Measurements from ENCODE around the gene THOC2.
A peak's percentile ranks its signal among the peaks of the same experiment; 100 is the strongest.
"Not testable (repeated sequence)": the region's sequence is repeated elsewhere in the genome, so short reads cannot be mapped to it uniquely, and the experiment has no call there.

Gene THOC2

DNA sequence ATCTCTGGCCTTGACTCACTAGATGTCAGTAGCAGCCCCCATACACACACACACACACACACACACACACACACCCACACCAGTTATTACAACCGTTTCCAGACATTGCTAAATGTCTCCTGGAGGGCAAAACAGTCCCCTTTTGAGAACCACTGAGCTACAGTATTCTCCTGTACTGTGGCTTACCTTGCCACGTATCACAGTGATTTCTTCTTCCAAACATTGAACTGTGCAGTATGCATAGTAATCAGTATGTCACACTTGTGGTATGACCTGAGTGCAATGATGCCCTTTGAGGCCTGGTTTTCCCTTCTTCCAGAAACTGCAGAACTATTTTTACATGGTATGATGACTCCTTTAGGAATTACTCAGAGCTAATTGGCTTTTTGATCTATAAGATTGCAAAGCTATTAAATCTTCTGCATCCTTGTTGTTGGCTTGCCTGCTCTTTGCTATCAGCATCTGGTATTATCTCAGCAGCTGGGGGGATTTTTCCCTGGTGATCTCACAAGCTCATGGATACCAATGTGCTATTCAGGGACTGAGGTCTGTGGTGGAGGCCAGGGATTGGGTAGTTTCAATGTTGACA is 3.6 kb upstream of the THOC2 start:
- DNase-seq = no peak

DNA sequence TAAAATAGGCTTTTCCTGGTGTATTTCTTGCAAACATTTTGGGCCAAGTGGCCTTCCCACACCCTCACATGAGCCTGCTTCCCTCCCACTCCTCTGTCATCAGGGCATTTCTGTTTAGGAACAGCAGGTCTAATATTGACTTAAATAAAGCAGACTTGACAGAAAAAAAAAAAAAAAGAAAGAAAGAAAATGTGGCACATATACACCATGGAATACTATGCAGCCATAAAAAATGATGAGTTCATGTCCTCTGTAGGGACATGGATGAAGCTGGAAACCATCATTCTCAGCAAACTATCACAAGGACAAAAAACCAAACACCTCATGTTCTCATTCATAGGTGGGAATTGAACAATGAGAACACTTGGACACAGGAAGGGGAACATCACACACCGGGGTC is 2.3 kb upstream of the THOC2 start:
- not testable (repeated sequence) for DNase-seq

DNA sequence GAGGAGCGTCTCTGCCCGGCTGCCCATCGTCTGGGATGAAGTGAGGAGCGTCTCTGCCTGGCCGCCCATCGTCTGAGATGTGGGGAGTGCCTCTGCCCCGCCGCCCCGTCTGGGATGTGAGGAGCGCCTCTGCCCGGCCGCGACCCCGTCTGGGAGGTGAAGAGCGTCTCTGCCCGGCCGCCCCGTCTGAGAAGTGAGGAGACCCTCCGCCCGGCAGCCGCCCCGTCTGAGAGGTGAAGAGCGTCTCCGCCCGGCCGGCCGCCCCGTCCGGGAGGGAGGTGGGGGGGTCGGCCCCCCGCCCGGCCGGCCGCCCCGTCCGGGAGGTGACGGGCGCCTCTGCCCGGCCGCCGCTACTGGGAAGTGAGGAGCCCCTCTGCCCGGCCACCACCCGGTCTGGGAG is 1.2 kb upstream of the THOC2 start:
- not testable (repeated sequence) for DNase-seq

DNA sequence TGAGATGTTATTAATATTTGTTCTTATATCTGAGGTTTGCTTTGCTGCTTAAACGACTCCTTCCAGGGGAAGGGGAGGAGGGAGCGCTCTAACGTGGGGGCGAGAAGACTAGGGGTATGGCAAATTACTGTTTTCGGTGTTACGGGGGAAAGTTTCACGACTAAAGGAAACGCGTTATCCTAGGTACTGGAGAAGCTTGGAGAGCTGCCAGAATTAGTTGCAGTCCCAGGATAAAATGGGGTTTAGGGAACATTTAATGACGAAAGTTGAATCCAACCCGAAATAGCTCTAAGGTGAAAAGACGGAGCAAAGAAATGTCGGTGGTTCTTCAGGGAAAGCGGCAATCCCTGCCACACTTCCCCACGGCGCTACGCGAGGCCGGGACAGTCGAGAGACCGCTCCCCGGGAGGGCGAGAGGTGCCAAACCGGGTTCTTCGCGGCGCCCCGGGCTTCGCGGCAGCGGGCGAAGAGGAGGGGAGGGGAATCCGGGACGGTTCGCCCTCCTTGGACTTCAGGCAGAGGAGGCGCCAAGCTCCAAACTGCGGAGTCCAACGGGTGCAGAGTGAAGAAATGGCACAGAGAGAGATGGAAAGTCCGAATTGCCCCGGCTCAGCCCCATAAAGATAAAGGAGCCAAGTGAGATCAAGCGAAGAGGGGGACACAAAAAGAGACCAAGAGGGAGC is 724 bp downstream of the THOC2 start:
- no peak for DNase-seq

DNA sequence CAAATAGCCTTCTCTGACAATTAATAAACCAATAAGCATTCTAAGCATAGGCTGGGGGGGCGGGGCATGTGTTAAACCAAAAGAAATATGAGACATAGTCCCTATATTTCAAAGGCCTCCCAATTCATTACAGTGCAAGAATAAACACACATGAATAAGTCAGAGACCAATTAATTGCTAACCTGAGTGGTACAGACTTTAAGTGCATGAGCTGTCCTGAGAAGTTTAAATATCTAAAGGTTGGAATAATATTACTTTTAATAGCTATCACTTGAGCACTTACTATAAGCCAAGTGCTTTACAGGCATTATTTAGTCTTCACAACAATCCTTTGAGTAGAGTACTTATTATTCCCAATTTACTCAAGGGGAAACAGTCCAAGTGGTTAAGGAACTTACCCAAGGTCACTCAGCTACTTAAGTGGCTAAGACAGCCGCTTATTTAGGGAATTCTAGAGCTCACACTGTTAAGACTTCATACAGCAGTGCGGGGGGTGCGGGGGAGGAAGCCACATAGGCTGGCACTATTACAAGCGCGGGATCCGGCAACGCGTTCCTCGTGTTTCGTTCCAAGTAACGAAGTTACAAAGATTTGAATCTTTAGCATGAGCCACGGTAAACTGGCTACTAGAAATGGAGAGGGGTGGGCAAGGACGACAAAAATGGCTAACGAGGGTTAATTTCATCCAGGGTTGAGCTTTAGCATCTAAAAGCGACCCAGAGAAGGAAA is 1.4 kb downstream of the THOC2 start:
- peak in 1 of 2 experiments; percentile 7 for DNase-seq

DNA sequence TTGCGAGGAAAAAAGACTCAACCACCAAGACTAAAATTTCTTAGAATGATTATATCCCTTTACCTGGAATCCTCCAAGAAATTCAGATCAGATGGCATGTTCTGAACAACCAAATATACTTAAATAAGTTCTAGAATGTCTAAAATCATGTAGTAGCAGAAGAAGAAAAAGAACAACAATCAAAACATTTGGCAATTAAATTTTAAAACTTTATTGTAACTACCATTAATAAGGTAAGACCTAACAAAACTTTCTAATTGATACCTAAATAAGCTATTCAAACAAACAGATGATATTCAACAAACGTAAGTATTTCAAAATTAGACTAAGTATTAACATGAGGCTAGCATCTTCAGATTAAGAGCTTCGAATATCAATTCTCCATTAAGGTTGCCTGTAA is 4.3 kb downstream of the THOC2 start:
- DNase-seq = no peak

DNA sequence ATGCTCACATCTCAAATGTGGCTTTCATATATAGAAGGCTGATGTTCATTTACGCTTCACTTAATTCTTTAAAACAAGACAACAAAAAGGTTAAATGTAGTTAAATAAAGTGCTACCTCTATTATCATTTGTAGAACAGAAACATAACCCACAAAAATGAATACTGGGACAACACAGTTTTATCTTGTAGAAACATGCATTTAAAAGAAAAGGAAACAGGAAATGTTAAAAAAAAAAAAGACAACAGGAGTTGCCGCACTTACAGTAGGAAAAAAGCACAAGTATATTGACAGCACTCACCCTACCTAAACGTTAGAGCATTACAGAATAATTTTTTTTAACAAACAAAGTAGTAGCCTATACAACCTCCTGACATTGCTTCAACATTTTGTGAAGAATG is 4.8 kb downstream of the THOC2 start:
- DNase-seq = no peak

DNA sequence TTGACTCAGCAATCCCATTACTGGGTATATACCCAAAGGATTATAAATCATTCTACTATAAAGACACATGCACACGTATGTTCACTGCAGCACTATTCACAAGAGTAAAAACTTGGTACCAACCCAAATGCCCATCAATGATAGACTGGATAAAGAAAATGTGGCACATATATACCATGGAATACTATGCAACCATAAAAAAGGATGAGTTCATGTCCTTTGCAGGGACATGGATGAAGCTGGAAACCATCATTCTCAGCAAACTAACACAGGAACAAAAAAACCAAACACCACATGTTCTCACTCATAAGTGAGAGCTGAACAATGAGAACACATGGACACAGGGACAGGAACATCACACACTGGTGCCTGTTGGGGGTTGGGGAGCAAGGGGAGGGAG is 10.7 kb downstream of the THOC2 start:
- DNase-seq = not testable (repeated sequence)

DNA sequence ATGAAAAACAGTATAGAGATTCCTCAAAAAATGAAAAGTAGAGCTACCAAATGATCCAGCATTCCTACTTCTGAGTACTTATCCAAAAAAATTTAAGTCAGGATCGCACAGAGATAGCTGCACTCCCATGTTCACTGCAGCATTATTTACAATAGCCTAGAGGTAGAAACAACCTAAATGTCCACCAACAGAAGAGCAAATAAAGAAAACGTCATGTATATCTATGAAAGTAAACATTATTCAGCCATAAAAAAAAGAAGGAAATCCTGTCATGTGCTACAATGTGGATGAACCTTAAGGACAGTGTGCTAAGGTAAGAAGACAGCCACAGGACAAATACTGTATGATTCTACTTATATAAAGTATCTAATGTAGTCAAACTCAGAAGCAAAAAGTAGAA is 12.4 kb downstream of the THOC2 start:
- DNase-seq = no peak

DNA sequence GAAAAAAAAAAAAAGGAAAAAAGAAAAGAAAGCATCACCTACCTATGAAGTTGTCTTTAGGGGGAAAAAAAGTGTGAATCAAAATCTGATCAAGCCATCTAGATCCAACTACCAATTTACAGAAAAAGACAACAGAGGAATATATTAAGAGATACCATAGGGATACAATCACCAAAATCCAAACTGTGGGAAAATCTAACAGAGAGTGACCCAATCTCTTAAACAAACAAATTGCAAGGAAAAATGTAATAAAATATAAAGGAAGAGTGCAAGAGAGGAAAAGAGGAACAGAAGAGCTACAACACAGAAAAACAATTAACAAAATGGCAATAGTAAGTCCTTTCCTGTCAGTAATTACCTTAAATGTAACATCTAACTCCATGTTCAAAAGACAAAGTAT is 19.0 kb downstream of the THOC2 start:
- no peak for DNase-seq

DNA sequence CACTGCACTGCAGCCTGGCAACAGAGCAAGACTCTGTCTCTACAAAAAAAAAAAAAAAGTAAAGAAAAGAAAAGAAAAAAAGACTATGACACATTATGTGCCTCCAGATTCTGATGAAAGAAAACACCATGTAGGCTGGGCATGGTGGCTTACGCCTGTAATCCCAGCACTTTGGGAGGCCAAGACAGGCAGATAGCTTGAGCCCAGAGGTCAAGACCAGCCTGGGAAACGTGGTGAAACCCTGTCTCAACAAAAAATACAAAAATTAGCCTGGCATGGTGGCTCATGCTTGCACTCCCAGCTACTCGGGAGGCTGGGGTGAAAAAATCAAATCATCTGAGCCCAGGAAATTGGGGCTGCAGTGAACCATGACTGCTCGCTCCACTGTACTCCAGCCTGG is 19.4 kb downstream of the THOC2 start:
- no peak for DNase-seq

DNA sequence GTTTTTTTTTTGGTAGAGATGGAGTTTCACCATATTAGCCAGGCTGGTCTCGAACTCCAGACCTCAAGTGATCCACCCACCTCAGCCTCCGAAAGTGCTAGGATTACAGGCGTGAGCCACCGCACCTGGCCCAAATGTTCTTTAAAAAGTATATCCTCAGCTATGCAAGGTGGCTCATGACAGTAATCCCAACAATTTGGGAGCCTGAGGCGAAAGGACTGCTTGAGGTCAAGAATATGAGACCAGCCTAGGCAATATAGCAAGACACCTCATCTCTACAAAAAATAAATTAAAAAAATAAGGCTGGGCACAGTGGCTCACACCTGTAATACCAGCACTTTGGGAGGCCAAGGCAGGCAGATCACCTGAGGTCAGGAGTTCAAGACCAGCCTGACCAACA is 21.7 kb downstream of the THOC2 start:
- not testable (repeated sequence) for DNase-seq

DNA sequence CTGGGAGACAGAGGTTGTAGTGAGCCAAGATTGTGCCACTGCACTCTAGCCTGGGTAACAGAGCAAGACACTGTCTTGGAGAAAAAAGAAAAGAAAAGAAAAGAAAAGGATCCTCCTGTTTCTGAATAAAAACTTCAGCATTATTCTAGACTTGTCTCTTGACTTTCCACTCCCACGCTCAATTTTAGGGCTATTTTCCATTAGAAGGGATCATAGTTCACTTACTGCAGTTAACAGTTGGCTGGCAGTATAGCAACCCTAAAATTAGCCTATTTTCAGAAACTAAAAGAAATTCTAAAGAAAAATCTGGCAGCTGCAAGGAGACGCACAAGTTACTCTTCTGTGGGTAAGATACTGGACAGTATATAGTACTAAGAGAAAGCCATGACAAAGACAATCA is 28.1 kb downstream of the THOC2 start:
- no peak for DNase-seq

DNA sequence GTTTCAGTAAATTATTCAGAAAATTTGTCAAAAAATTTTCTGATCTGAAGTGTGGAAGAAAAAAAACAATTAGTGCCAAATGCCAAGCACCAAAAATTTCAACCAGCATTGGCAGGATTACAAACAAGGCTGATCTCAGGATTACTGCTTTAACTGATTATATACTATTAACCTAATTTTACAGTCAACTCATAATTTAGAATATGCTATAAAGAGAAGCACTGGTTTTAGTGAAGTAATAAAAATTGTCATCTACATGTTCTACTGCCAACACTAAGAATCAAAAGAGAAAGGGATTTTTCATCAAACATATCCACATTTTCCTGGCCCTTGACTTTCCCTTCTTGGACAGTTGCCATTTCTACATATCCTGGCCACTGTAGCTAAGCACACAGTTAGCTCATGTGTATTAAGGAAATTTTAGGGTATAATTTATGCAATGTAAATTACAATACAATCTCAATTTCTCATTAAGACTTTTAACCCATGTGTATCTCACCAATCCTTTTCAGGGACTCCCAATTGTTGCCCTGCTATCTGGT is 33.8 kb downstream of the THOC2 start:
- no peak for DNase-seq

DNA sequence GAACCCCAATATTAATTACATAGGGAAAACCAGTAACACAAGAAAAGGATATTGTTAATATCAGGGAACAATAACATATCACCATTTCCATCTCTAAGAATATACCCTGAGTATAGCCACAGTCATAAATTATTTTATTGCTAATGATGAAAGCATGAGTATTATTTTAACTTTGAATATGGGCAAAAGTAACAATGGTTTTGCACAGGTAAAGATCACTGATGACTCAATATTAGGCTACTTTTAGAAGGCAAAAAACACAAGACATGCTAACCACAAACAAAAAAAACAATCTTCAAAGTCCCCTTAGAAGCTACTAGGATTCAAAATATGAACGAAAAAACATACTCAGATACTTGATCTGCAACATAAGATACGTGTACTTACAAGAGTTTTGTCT is 36.5 kb downstream of the THOC2 start:
- DNase-seq = no peak

DNA sequence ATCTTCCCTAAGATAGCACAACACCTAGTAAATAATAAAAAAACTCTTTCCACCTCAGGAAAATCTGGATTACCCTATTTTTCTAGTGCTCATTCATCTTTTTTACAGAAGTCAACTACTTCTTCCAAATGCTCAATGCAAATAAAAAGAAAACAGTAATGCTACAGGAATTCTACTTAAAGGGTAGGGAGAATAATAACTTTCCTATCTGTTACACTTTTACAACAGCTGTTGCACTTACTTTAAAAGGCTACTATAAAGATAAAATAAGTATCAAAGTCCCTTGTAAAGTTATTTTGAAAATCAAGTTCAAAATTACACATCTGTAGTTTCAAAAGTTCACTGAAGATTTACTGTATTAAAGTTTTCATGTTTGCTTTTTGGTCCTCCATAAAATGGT is 37.6 kb downstream of the THOC2 start:
- no peak for DNase-seq

DNA sequence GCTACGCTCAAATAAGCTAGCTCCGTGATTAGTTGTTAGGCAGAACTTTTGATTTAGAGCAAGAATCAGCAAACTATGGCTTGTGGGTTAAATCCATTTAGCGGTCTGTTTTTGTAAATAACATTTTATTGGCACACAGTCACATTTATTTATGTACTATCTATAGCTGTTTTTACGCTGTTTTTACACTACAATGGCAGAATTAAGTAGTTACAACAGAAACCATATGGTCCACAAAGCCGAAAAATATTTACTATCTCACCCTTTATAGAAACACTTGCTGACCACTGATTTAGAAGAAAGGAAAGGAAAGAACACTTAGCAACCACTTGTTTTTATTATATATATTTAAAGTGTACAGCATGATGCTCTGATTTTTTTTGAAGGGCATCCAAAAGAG is 41.1 kb downstream of the THOC2 start:
- DNase-seq = no peak

DNA sequence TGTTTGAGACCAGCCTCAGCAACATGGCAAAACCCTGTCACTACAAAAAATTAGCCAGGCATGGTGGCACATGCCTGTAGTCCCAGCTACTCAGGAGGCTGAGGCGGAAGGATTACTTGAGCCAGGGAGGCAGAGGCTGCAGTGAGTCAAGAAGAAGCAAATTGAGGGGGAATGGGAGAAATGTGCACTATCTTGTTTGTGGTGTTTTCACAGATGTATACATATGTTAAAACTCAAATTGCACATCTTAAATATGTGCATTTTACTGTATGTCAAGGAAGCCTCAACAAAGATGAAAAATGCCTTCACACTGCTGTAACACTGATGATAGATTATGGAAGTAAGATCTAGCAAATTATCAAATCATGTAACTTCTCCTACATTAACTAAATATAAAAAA is 44.3 kb downstream of the THOC2 start:
- DNase-seq = no peak

DNA sequence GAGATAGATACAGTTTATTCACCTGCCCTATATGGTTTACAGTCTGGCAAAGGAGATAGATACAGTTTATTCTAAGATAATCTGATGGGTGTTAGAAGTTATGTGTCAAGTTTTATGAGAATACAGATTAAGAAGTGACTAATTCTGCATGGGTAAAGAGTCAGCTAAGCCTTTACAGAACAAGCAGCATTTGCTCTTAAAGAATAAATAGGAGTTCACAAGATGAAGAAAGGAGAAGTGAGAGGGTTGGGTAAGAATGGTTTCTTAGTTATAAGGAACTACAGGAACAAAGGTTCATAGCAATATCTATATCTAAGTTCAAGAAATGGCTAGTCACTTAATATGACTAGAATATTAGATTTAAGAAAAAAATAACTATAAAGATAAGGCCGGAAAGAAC is 47.6 kb downstream of the THOC2 start:
- no peak for DNase-seq

DNA sequence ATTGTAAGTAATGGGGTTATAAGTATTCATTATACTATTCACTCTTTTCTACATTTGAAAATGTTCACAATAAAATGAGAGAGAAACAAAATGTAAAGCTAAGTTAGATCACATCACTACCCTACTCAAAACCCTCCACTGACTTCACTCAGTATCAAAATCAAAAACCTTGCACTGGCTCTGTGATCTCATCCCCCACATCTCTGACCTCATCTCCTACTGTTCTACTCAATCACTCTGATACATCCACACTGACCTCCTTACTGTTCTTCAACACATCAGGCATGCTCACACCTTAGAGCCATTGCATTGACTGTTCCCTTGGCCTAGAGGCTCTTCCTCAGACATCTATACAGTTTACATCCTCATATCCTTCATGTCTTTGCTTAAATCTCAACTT is 50.7 kb downstream of the THOC2 start:
- no peak for DNase-seq

DNA sequence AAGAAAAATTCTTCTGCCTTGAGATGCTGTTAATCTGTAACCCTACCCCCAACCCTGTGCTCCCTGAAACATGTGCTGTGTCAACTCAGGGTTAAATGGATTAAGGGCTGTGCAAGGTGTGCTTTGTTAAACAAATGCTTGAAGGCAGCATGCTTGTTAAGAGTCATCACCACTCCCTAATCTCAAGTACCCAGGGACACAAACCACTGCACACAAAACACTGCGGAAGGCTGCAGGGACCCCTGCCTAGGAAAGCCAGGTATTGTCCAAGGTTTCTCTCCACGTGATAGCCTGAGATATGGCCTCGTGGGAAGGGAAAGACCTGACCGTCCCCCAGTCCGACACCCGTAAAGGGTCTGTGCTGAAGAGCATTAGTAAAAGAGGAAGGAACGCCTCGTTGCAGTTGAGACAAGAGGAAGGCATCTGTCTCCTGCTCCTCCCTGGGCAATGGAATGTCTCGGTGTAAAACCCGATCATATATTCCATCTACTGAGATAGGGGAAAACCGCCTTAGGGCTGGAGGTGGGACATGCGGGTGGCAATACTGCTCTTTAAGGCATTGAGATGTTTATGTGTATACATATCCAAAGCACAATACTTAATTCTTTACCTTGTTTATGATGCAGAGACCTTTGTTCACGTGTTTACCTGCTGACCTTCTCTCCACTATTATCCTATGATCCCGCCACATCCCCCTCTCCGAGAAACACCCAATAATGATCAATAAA is 53.0 kb downstream of the THOC2 start:
- not testable (repeated sequence) for DNase-seq

DNA sequence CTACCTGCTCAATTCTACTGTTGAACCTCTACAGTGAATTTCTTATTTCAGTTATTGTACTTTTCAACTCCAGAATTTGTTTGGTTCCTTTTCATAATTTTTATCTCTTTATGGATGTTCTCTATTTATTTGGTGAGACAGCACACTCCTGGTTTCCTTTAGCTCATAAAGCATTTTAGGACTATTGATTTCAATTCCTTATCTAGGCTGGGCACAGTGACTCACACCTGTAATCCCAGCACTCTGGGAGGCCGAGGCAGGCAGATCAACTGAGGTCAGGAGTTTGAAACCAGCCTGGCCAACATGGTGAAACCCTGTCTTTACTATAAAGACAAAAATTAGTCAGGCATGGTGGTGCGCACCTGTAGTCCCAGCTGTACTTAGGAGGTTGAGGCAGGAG is 57.7 kb downstream of the THOC2 start:
- DNase-seq = no peak

DNA sequence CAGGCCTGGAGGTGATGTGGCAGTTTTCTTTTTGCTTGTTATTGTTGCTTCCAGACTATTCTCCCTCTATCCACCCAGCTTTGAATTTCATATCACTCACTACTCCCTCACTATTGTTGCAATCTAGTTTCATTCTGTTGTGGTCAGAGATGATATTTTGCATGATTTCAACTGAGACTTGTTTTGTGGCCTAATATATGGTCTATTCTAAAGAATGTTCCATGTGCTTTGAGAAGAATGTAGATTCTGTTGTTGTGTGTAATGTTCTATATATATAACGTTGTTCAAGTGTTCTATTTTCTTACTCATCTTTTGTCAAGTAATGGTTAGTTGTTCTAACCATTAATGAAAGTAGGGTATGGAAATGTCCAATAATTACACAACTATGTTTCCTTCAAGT is 59.0 kb downstream of the THOC2 start:
- no peak for DNase-seq

DNA sequence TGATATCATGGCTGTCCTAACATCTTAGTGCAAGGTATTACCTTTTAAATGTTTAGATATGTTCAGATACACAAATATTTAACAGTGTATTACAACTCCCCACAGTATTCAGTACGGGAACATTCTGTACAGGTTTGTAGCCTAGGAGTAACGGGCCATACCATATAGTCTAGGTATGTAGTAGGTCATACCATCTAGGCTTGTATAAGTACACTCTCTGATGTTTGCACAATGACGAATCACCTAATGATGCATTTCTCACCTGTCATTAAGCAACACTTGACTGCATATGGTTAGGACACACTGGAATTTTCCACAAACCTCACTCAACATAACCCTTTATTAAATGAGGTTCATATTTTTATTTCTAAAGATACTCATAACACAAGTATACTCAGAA is 67.7 kb downstream of the THOC2 start:
- no peak for DNase-seq

Data from stimulated activated CD4-positive, alpha-beta T cell treated with anti-CD3 and anti-CD28 coated beads, Interleukin-4, amount 100 ng/mL, for 4 hours (primary cell).